Activated CD8-positive, alpha-beta T cell treated with anti-CD3 and anti-CD28 coated beads for 36 hours (primary cell): ENCODE results near the gene LYZL2. TPM values are rescaled to one million over a fixed set of nuclear protein-coding genes. Genes with fewer than 3 reads are reported as not detected.

Source experiments
- ATAC-seq: fragments of 200-7000 bp; cut with Tn5 transposase; one replicate; pipeline ENCODE4 v1.10.0; 2021; ENCODE audit warnings: mild to moderate bottlenecking, moderate library complexity
- CTCF ChIA-PET: fragments of 350-600 bp; sonication (Branson Sonifier 250); formaldehyde crosslinking; loops from one replicate; lab custom pipeline; 2021; ENCODE audit warnings: antibody characterized with exemption; lab: Charles Lee
- POLR2A ChIA-PET: fragments of 350-600 bp; sonication (Branson Sonifier 250); formaldehyde crosslinking; loops from one replicate; lab custom pipeline; 2021; ENCODE audit warnings: antibody characterized with exemption; lab: Charles Lee
- DNase-seq: peaks from one replicate; pipeline ENCODE4 v3.0.0-alpha.2; 2020
- H3K27ac Mint-ChIP-seq: one replicate; pipeline ENCODE4 v1.8.0; 2021; ENCODE audit warnings: mild to moderate bottlenecking, mixed read lengths
- H3K27me3 Mint-ChIP-seq: one replicate; pipeline ENCODE4 v1.8.0; 2021; ENCODE audit warnings: mixed read lengths
- H3K36me3 Mint-ChIP-seq: one replicate; pipeline ENCODE4 v1.8.0; 2021; ENCODE audit warnings: low read depth, mixed read lengths
- H3K4me1 Mint-ChIP-seq: one replicate; pipeline ENCODE4 v1.8.0; 2021; ENCODE audit warnings: low read depth, mixed read lengths
- H3K4me3 Mint-ChIP-seq: one replicate; pipeline ENCODE4 v1.8.0; 2021; ENCODE audit warnings: mild to moderate bottlenecking, moderate library complexity, mixed read lengths
- H3K9me3 Mint-ChIP-seq: one replicate; pipeline ENCODE4 v1.8.0; 2021; ENCODE audit warnings: mixed read lengths
- CTCF ChIP-seq: fragments of 200-600 bp; IDR thresholded peaks from one replicate; pipeline ENCODE4 v1.8.0; 2022; ENCODE audit warnings: antibody characterized with exemption, mild to moderate bottlenecking
- intact Hi-C: fragments of 100-400 bp; cut with micrococcal nuclease; formaldehyde crosslinking; loops from one replicate; pipeline ENCODE4 v1.10.0; 2022
- total RNA-seq, 2 experiments: library from RNA; stranded (reverse); gene quantifications; one replicate each; pipeline ENCODE4 v1.2.3, GENCODE V29; 2021

The LYZL2 gene
- total RNA-seq, 2 experiments from 2014 or later, result not detected

GRCh38 chr10:30591249-30591670, 38.3 kb downstream of the LYZL2 start:
- H3K9me3 Mint-ChIP-seq, result no peaks in the 10 kb centered on the region
- DNase-seq, result peak; percentile 31
- H3K36me3 Mint-ChIP-seq, result no peaks in the 10 kb centered on the region
- H3K27ac Mint-ChIP-seq, result no peak overlapping the region
- no peaks in the 10 kb centered on the region for H3K4me1 Mint-ChIP-seq
- peak; percentile 82 for ATAC-seq
- TF ChIP-seq CTCF, result peak; percentile 74
- intact Hi-C loops, result loop anchor here (5.0 kb wide), 1 partner anchor 199 kb away; no protein-coding TSS in a partner anchor
- CTCF ChIA-PET, result interaction anchor here (0.7 to 9.1 kb wide), 71 partner anchors 9 to 1259 kb away, joined by 3 to 129 read pairs (median 5); no protein-coding TSS in a partner anchor
- no peak overlapping the region for H3K4me3 Mint-ChIP-seq
- peaks cover 5% of the 10 kb centered on the region for H3K27me3 Mint-ChIP-seq
- POLR2A ChIA-PET, result interaction anchor here (1.1 kb wide), 1 partner anchor 61 kb away, joined by 3 read pairs; no protein-coding TSS in a partner anchor

GRCh38 chr10:30589441-30589840, 40.1 kb downstream of the LYZL2 start:
- Mint-ChIP-seq H3K9me3 (no peaks in the 10 kb centered on the region), H3K27me3 (peaks cover 4% of the 10 kb centered on the region), H3K27ac (no peak overlapping the region), H3K4me3 (no peak overlapping the region), H3K4me1 (no peaks in the 10 kb centered on the region), H3K36me3 (no peaks in the 10 kb centered on the region)
- TF ChIP-seq CTCF, result no peak
- CTCF ChIA-PET, result interaction anchor here (0.9 to 9.1 kb wide), 8 partner anchors 8 to 205 kb away, joined by 3 to 129 read pairs (median 13); no protein-coding TSS in a partner anchor
- POLR2A ChIA-PET, result no interaction called here
- intact Hi-C loops, result no loop called here
- DNase-seq (no peak), ATAC-seq (no peak)

GRCh38 chr10:30587522-30588031, 42.0 kb downstream of the LYZL2 start:
- no peak overlapping the region for H3K4me3 Mint-ChIP-seq
- POLR2A ChIA-PET, result no interaction called here

GRCh38 chr10:30586828-30587227, 42.7 kb downstream of the LYZL2 start:
- no peaks in the 10 kb centered on the region for H3K9me3 Mint-ChIP-seq
- POLR2A ChIA-PET, result interaction anchor here (0.7 to 1.0 kb wide), 2 partner anchors 50 to 57 kb away, joined by 3 read pairs; no protein-coding TSS in a partner anchor

More at GRCh38 chr10:30587522-30588031, 42.0 kb downstream of the LYZL2 start:
- TF ChIP-seq CTCF, result no peak
- no peaks in the 10 kb centered on the region for H3K36me3 Mint-ChIP-seq
- no peak overlapping the region for H3K27ac Mint-ChIP-seq
- ATAC-seq, result no peak
- intact Hi-C loops, result no loop called here
- H3K9me3 Mint-ChIP-seq, result no peaks in the 10 kb centered on the region
- peaks cover 4% of the 10 kb centered on the region for H3K4me1 Mint-ChIP-seq
- CTCF ChIA-PET, result interaction anchor here (3.9 to 9.1 kb wide), 2 partner anchors 52 to 196 kb away, joined by 15 to 129 read pairs; no protein-coding TSS in a partner anchor
- DNase-seq, result no peak
- H3K27me3 Mint-ChIP-seq, result no peaks in the 10 kb centered on the region

More at GRCh38 chr10:30586828-30587227, 42.7 kb downstream of the LYZL2 start:
- no peaks in the 10 kb centered on the region for H3K27me3 Mint-ChIP-seq
- ATAC-seq (no peak), DNase-seq (no peak)
- intact Hi-C loops, result no loop called here
- no peaks in the 10 kb centered on the region for H3K36me3 Mint-ChIP-seq
- no peak for TF ChIP-seq CTCF
- H3K4me3 Mint-ChIP-seq, result no peak overlapping the region
- peaks cover 4% of the 10 kb centered on the region for H3K4me1 Mint-ChIP-seq
- CTCF ChIA-PET, result interaction anchor here (3.9 to 9.1 kb wide), 2 partner anchors 53 to 195 kb away, joined by 15 to 129 read pairs; no protein-coding TSS in a partner anchor
- H3K27ac Mint-ChIP-seq, result no peak overlapping the region
